GM06990 (cell line): ENCODE results near the gene ADARB2.

Experiments used
- DNase-seq: peaks from one replicate; pipeline ENCODE4 v3.0.0-alpha.2; 2011; ENCODE audit not compliant: insufficient read length; ENCODE audit errors: extremely low read depth
- H3K27me3 ChIP-seq: replicated peaks from 2 replicates; pipeline ENCODE4 v1.6.0; 2011; ENCODE audit warnings: low read length; ENCODE audit not compliant: control insufficient read depth, insufficient read depth
- H3K36me3 ChIP-seq: 2 replicates; pipeline ENCODE4 v1.5.1; 2011; ENCODE audit warnings: low read length; ENCODE audit not compliant: control insufficient read depth, insufficient read depth
- H3K4me3 ChIP-seq: replicated peaks from 2 replicates; pipeline ENCODE4 v1.5.1; 2011; ENCODE audit warnings: low read depth, mild to moderate bottlenecking, control low read depth, low read length
- TF ChIP-seq, protein P1 (sequence below): IDR thresholded peaks from 2 replicates; pipeline ENCODE4 v1.5.1; 2011; ENCODE audit warnings: low read length, control low read depth, mild to moderate bottlenecking, inconsistent platforms; ENCODE audit not compliant: insufficient read depth, poor library complexity, severe bottlenecking

The ADARB2 gene

GRCh38 chr10:1660815-1661214 lies 76.5 kb downstream of the ADARB2 start:
- Histone ChIP-seq H3K4me3 (no peak overlapping the region), H3K27me3 (no peaks in the 10 kb centered on the region), H3K36me3 (no peaks in the 10 kb centered on the region)
- TF ChIP-seq, protein P1, sequence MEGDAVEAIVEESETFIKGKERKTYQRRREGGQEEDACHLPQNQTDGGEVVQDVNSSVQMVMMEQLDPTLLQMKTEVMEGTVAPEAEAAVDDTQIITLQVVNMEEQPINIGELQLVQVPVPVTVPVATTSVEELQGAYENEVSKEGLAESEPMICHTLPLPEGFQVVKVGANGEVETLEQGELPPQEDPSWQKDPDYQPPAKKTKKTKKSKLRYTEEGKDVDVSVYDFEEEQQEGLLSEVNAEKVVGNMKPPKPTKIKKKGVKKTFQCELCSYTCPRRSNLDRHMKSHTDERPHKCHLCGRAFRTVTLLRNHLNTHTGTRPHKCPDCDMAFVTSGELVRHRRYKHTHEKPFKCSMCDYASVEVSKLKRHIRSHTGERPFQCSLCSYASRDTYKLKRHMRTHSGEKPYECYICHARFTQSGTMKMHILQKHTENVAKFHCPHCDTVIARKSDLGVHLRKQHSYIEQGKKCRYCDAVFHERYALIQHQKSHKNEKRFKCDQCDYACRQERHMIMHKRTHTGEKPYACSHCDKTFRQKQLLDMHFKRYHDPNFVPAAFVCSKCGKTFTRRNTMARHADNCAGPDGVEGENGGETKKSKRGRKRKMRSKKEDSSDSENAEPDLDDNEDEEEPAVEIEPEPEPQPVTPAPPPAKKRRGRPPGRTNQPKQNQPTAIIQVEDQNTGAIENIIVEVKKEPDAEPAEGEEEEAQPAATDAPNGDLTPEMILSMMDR: no peak
- DNase-seq: no peak

DNA sequence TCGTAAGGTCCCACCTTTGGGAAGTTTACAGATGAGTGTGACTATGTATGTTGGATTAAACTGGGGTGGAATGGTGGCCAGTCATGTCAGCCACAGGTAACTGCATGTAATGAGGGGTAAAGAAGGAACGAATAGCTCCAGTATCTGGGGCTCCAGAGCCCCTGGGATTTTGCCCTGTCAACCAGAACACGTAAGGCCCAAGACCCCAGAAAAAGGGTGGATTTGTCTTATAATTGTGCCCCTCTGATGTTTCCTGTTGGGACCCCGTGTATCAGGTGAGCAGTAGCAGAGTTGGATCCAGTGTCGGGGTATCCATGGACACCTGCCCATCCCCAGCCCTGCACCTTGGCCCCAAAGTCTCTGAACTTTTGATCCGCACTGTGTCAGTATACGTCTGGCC lies 76.9 kb downstream of the ADARB2 start:
- H3K27me3 ChIP-seq: no peaks in the 10 kb centered on the region
- no peaks in the 10 kb centered on the region for H3K36me3 ChIP-seq

GRCh38 chr10:1659221-1659791 lies 78.0 kb downstream of the ADARB2 start:
- H3K4me3 ChIP-seq: no peak overlapping the region
- H3K36me3 ChIP-seq: no peaks in the 10 kb centered on the region
- TF ChIP-seq, protein P1: no peak
- no peaks in the 10 kb centered on the region for H3K27me3 ChIP-seq
- no peak for DNase-seq

More for the DNA sequence above, 76.9 kb downstream of the ADARB2 start:
- TF ChIP-seq, protein P1: no peak
- DNase-seq: no peak
- H3K4me3 ChIP-seq: no peak overlapping the region

- H3K4me3 ChIP-seq: no peak overlapping the region
- DNase-seq: no peak
- H3K27me3 ChIP-seq: no peaks in the 10 kb centered on the region
- peaks cover 1% of the 10 kb centered on the region; the same call in 1 of the 2 replicates for H3K36me3 ChIP-seq
- TF ChIP-seq, protein P1: no peak
These were observed 78.7 kb downstream of the ADARB2 start for GRCh38 chr10:1658658-1659057.

- TF ChIP-seq, protein P1: no peak
- DNase-seq: no peak
These were observed 79.8 kb downstream of the ADARB2 start for GRCh38 chr10:1657479-1657878.

GRCh38 chr10:1655367-1655766 lies 82.0 kb downstream of the ADARB2 start:
- Histone ChIP-seq H3K27me3 (no peaks in the 10 kb centered on the region), H3K36me3 (peaks cover 1% of the 10 kb centered on the region), H3K4me3 (no peak overlapping the region)
- TF ChIP-seq, protein P1: no peak
- no peak for DNase-seq

More at GRCh38 chr10:1657479-1657878, 79.8 kb downstream of the ADARB2 start:
- Histone ChIP-seq H3K4me3 (no peak overlapping the region), H3K27me3 (no peaks in the 10 kb centered on the region), H3K36me3 (peaks cover 1% of the 10 kb centered on the region)
